AG10803 (cell line): Measurements from ENCODE around the gene SUPT5H.
A peak's percentile ranks its signal among the peaks of the same experiment; 100 is the strongest.

Source experiments
- DNase-seq: peaks from one replicate; pipeline ENCODE4 v3.0.0; 2010; ENCODE audit warnings: low read depth
- H3K4me3 ChIP-seq: 2 replicates; pipeline ENCODE4 v1.5.1; 2011; ENCODE audit warnings: mild to moderate bottlenecking, low read length, control low read depth
- CTCF ChIP-seq: conservative IDR thresholded peaks from 2 replicates; pipeline ENCODE4 v1.5.1; 2011; ENCODE audit warnings: mild to moderate bottlenecking, low read length, control low read depth, inconsistent platforms

SUPT5H gene

GRCh38 chr19:39406656-39407409, 38.5 kb upstream of the SUPT5H start, which contains the start of gene ZFP36:
Gene ZFP36 (plus strand): TSS chr19:39406847. CDS start chr19:39406905, 58 bp downstream.
- peak within 1 kb of the TSS; percentile 95 for H3K4me3 ChIP-seq
- peak; percentile 84 for DNase-seq
- 0 out of 2 replicates have a peak, but pooled peaks have one; percentile 1 for TF ChIP-seq CTCF

DNA sequence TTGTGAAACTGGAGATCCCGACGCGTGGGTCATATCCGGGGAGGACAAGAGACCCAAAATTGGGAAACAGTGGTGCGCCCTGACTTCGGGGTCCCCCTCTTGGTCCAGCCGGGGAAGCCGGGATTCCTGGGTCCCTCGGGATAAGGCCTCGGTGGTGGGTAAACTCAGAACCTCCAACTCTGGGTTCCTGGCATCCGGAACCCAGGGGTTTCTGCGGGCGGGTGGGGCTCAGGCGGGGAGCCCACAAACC, 38.0 kb upstream of the SUPT5H start:
- DNase-seq = peak; percentile 43
- no peak for TF ChIP-seq CTCF
- H3K4me3 ChIP-seq = peak overlapping the region; percentile 95

GRCh38 chr19:39407660-39408391, 37.6 kb upstream of the SUPT5H start:
- peak; percentile 28 for DNase-seq
- H3K4me3 ChIP-seq = peak overlapping the region; percentile 95
- TF ChIP-seq CTCF = no peak

GRCh38 chr19:39408392-39409207, 36.8 kb upstream of the SUPT5H start:
- peak; percentile 53 for DNase-seq
- peak overlapping the region; percentile 95 for H3K4me3 ChIP-seq
- no peak for TF ChIP-seq CTCF

DNA sequence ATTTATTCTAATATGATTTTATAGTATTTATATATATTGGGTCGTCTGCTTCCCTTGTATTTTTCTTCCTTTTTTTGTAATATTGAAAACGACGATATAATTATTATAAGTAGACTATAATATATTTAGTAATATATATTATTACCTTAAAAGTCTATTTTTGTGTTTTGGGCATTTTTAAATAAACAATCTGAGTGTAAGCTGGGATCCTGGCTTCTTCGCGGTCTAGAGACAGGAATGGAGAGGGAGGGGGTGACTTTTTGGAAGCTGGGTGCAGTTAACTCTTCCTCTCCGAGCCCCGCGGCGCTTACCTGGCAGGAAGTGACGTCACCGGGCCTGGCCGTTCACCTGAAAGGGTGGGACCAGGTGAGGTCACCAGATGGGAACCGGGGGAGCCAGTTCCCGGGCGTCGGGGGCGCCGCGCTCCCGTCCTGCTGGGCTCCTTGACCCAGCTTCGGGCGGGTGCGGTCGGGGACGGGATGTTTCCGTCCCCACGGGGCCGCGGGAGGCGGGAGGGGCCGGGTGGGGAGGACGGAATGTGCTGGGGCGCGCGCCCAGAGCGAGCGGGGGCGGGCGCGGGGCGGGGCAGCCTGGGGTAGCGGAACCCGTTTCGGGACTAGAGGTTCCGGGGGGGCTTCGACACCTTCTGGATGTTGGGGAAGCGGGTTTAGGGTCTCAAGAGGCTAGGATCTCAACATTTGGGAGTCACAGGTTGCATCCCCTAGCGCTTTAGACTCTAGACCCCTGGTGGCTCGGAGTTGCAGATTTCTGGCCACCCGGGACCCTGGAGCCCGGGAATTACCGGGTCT, 36.0 kb upstream of the SUPT5H start:
- DNase-seq = peak; percentile 75
- peak; percentile 15; the same call in 1 of the 2 replicates for TF ChIP-seq CTCF
- peak overlapping the region; percentile 95 for H3K4me3 ChIP-seq

DNA sequence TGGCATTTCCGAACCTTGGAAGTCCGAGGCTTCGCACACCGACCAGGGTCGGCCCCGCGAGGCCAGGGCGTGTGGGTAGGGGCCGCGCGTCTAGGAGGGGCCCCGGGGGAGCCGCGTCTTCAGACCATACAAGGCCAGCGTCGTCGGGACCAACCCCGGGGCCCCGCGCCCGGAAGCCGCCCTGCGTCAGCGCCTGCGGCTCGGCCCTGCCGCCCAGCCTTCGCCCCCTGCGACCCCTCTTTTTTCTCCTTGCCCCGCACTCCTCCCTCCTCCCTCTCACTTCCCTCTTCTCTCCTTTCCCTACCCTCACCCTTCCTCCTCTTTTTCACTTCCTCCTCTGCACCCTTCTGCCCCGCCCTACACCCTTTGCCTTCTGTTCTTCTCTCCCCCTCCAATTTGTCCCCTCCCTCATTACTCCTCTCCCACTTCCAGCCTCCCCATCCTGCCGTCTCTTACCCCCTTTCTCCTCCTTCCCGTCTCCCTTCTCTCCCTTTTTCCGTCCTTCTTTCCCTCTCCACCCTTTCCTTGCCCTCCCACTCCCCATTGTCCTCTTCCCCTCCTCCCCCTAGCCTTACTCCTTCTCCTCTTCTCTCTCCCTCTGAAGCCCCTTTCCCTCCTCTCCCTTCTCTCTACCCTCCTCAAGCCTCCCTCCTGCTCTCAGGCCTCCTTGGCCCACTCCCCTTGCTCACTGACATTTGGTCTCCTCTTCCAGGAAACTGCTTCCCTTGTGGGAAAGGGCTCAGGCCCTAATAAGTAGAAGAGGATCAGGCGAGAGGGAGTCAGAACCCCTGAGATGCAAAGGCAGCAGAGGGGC, 35.2 kb upstream of the SUPT5H start:
- no peak for TF ChIP-seq CTCF
- peak; percentile 67 for DNase-seq
- H3K4me3 ChIP-seq = peak overlapping the region; percentile 95
